GM19193 (cell line): ENCODE data around the gene GPC4.

Experiments used
- POLR2A ChIP-seq: IDR thresholded peaks from 4 replicates; pipeline ENCODE4 v1.6.1; 2011; ENCODE audit not compliant: insufficient read depth, insufficient read length; ENCODE audit errors: extremely low read depth

Gene GPC4

DNA sequence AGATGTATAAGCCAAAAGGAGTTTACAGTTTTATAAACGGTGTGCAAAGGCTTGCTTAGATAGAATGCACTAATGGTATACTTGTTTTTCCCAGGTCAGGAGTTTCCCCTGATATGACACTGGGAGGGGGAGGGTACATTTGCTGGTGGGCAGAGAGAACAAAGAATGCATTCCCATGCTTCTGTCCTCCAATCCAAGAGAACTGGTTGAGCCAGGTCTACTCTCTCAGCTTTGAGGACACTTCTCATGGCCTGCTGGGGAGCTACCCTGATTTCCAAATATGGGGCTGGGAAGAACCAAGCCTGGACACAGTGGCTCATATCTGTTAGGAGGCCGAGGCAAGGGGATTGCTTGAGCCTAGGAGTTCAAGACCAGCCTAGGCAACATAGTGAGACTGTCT, 3.3 kb upstream of the GPC4 start:
- no peak for TF ChIP-seq POLR2A

GRCh38 chrX:133417364-133417763, 2.1 kb upstream of the GPC4 start:
- TF ChIP-seq POLR2A: no peak

- TF ChIP-seq POLR2A: no peak
Measured at GRCh38 chrX:133414406-133415275, 648 bp downstream of the GPC4 start.

GRCh38 chrX:133413218-133413925, 1.9 kb downstream of the GPC4 start:
- no peak for TF ChIP-seq POLR2A

- no peak for TF ChIP-seq POLR2A
Measured at GRCh38 chrX:133412665-133413064, 2.6 kb downstream of the GPC4 start.

DNA sequence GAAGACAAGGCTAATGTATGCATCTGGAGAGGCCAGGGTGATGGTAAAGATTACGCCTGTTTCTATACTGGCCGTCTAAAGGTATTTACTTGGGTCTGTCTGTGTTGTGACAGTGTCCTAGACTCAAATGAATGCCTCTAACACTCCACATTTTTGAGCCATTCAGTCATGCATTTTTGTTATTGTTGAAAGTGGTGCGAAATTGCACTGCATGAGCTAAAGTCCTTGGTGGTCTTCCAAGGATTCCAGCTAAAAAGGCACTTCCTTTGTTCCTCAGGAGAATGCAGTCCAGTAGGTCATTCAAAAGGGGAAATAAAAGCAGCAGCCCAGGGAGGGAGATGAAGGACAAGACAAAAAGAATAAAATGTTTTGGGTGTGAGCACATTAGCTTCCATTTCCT, 3.0 kb downstream of the GPC4 start:
- no peak for TF ChIP-seq POLR2A

GRCh38 chrX:133410550-133410949, 4.7 kb downstream of the GPC4 start:
- no peak for TF ChIP-seq POLR2A

DNA sequence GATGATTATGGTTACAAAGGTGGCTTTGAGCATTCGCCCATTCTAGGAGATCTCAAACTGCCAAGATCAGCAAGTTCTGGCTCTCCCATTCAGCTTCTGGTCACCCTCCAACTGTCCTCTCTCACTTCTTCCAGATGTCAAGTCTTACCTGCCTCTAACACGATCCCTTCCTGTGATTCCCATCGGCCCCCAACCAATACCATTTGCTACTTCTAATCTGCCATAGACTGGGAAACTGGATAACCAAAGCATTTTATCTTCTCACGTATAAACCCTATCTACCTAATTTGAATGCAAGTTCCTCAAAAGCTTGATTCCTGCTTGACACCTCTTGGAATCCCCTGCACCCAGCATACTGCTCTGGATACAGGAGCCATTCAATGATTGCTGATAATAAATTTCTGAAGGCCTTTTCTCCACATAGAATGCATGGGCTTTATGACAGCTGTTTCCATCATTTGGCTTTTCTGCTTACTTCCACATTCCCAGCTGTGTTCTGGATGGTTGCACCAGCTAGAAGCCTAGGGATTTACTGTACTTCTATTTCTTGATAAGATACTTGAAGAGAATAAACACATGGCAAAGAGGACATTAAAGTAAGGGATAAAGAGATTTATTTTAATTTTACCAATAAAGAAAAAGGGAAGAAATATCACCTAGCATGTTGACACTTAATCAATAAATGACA, 9.6 kb downstream of the GPC4 start:
- no peak for TF ChIP-seq POLR2A

DNA sequence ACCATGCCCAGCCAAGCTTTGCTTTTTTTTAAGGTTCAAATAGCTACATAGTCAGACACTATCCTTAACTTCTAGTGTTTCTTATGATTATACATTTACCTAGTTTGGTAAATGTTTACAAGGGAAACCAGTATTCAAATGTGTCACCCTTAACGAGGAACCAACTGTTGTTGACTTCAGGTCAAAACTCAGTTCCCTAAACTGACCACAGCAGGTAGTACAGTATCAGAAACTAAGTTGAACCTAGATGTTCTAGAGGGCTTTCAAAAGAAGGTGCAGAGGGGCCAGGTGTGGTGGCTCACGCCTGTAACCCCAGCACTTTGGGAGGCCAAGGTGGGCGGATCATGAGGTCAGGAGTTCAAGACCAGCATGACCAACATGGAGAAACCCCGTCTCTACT, 11.3 kb downstream of the GPC4 start:
- TF ChIP-seq POLR2A: no peak

DNA sequence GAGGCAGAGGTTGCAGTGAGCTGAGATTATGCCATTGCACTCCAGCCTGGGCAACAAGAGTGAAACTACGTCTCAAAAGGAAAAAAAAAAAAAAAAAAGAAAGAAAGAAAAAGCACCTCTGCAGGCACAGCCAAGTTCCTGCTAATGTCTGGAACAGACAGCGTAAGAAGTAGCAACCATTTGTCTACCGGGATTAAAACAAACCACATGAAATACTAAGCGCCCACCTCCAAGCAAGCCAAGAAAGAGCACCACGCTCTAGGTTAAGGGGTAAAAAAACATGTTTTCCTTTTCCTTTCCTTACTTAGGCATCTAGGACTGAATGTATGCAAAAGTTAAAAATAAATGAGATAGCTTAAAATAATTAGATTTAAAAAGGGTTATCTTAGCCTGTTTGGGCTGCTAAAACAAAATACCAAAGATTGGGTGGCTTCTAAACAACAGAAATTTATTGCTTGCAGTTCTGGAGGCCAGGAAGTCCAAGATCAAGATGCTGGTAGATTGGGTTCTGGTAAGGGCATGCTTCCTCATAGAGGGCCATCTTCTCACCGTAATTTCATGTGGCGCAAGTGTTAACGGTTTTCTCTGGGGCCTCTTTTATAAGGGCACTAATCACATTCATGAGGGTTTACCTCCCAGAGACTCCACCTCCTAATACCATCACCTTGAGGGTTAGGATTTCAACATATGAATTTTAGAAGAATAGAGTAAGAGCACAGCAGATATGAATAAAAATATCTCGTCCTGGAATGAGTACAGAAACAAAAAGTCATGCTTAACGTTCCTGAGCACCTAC, 12.3 kb downstream of the GPC4 start:
- no peak for TF ChIP-seq POLR2A

GRCh38 chrX:133402042-133402453, 13.2 kb downstream of the GPC4 start:
- no peak for TF ChIP-seq POLR2A

- no peak for TF ChIP-seq POLR2A
Measured at GRCh38 chrX:133401536-133401935, 13.8 kb downstream of the GPC4 start.

GRCh38 chrX:133399411-133399810, 15.9 kb downstream of the GPC4 start:
- TF ChIP-seq POLR2A: no peak

- no peak for TF ChIP-seq POLR2A
Measured at GRCh38 chrX:133394765-133395164, 20.5 kb downstream of the GPC4 start.

GRCh38 chrX:133392671-133393070, 22.6 kb downstream of the GPC4 start:
- TF ChIP-seq POLR2A: no peak

DNA sequence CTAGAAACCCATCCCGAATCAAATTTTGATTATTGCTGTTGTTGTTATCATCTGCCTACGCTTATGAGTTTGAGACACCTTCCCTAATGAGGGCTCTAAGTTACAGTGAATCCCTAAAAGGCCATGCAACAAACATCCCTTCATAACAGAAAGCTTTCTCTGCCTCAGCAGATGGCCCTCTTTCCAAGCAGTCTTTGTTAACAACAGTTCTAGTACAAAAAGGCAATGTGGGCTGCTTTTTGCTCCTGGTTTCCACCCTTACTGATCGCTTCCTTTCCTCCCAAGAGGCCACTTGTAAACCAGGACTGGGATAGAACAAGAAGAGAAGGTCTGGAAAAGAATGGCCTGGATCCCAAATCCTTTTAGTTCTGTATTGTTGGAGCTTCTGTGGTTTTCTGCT, 24.2 kb downstream of the GPC4 start:
- TF ChIP-seq POLR2A: no peak

DNA sequence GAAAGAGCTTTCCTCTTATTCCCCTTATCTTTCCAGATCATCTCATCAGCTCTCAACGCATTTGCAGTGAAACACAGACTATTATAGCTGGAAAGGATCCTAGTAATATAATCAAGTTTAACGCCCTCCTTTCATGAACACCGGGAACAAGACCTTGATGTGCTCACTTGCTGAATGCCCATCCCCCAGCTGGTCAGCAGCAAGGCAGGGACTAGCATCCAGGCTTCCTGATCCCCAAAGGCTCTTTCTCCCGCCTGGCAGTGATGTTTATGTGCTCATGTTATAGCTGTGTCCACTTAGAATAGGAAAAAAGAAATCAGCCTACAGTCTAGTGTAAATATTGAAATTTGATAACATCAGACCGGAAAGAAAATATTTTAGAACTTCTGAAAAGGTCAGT, 24.6 kb downstream of the GPC4 start:
- no peak for TF ChIP-seq POLR2A
